GM12872 (cell line): Measurements from ENCODE around the gene COL15A1.

Source experiments
- CTCF ChIP-seq: IDR thresholded peaks from 3 replicates; pipeline ENCODE4 v1.5.1; 2011; ENCODE audit warnings: low read depth, mild to moderate bottlenecking, low read length, moderate library complexity; ENCODE audit not compliant: insufficient read depth

The COL15A1 gene

GRCh38 chr9:98966676-98967075 lies 23.0 kb downstream of the COL15A1 start:
- TF ChIP-seq CTCF: no peak

DNA sequence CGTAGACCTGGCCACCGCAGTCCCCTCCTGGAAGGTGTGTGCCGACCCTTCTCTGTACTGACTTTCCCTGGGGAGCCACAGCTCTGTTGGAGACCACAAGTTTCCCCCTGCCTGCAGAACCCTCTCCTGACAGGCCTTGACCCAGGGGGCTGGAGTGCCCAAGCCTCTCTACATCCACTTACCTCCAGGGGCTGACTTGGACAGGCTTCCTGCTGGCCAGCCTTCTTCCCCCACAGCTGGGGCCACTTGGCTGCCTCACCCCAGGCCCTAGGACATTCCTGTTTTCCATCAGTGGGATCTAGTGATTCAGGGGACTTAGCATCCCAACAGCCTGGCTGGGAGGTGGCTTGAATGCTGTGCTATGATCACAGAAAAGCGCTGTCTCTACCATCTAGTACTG lies 23.6 kb downstream of the COL15A1 start:
- no peak for TF ChIP-seq CTCF

DNA sequence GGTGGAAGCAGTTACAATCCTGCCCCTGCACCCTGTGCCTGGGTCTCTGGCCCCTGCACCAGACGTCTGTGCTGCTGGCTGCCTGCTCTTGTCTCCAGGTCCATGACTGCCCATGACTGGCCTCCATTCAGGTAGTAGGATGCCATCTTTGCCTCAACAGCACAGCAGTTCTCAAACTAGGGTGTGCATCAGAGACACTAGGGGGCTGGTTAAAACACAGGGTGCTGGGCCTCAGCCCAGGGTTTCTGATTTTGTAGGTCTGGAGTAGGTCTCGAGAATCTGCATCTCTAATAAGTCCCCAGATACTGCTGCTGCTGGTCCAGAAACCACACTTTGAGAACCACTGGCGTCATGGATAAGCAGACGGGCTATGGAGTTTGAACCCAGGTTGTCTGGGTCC lies 24.0 kb downstream of the COL15A1 start:
- TF ChIP-seq CTCF: no peak

DNA sequence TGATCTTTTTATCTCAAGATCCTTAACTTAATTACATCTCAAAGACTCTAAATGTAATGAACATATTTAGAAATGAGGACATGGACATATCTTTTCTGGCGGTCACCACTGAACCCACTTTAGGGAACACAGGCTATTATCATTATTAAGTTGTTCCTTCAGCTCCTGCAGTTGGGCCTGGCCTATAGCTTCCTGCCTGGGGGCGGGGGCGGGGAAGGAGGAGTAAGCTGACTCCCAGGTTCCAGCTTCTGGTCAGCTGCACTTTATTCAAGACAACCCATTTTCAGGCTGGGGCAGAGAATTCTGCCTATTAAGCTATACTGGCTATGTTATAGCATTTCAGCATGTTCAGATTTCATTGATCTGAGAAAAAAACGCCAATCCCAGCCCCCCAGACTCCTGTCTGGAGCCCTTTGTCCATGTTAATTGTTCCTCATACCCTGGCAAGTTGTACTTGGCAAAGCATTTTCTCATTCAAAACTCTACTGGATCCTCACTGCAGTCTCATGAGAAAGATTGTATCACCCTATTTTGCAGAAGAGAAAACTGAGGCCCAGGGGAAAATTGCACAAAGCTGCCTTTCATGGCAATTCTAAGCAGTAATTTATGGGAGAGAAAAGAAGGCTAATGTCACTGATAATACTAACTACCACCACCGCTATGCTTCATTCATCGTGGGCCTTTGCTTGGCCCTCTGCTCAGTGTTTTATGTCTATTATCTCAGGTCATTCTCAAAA lies 25.1 kb downstream of the COL15A1 start:
- no peak for TF ChIP-seq CTCF

DNA sequence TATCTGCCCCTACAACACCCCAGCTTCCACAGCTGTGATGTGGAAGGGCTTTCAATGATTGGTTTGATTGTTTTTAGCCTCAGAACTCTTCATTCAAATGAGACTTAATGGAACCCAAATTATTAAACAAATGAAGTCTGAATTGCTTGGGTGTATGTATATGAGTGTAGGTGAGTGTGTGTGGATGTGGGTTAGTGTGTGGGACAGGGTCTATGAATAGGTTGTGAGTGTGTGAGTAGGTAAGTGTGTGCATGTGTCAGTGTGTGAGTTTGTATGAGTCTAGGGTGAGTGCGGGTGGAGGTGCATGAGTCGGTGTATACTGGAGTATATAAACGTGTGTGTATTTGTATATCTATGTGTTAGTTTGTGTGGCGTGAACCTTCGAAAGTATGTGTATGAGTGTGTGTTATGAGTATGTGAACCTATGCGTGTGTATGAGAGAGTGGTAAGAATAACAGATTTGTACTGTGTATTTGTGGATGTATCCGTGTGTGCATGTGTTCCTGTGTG lies 26.9 kb downstream of the COL15A1 start:
- no peak for TF ChIP-seq CTCF

- no peak for TF ChIP-seq CTCF
Observed at GRCh38 chr9:98971168-98971914, 27.6 kb downstream of the COL15A1 start.

DNA sequence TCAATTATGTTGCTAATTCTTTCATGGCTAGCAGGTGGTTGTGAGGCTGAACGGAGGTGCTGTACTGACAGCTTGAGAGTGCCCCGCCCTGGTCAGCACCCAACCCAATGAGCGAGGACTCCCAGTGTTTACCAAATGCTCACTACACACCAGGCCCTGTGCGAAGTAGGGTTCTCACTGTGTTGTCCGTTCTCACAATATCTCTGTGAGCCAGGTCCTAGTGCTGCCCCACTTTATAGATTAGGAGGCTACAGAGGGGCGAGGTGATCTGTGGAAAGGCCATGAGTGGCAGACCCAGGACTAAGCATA lies 28.2 kb downstream of the COL15A1 start:
- TF ChIP-seq CTCF: no peak
